GM23338 (cell line): Measurements from ENCODE around the gene NPHP3. TPM values are rescaled to one million over a fixed set of nuclear protein-coding genes. Genes with fewer than 3 reads are reported as not detected.

ENCODE experiments used
- ATAC-seq: fragments of 200-7000 bp; cut with Tn5 transposase; 3 replicates; pipeline ENCODE4 v1.9.1; 2020
- DNase-seq: peaks from one replicate; pipeline ENCODE4 v3.0.0-alpha.2; 2015; ENCODE audit warnings: low spot score
- H2AFZ ChIP-seq: fragments of 200-600 bp; sonication (generic); 2 replicates; pipeline ENCODE4 v1.8.0; 2016; ENCODE audit warnings: antibody characterized with exemption, mild to moderate bottlenecking, moderate library complexity
- H3F3A ChIP-seq: fragments of 200-600 bp; sonication (generic); replicated peaks from 2 replicates; pipeline ENCODE4 v1.8.0; 2017; ENCODE audit warnings: antibody characterized with exemption, mixed run types, low read depth
- H3K27ac ChIP-seq: fragments of 200-600 bp; sonication (generic); 2 replicates; pipeline ENCODE4 v1.6.1; 2016; ENCODE audit warnings: low read depth
- H3K27me3 ChIP-seq: fragments of 200-600 bp; sonication (generic); 2 replicates; pipeline ENCODE4 v1.8.0; 2016; ENCODE audit warnings: mild to moderate bottlenecking, mixed run types, moderate library complexity; ENCODE audit not compliant: insufficient read depth
- H3K36me3 ChIP-seq: fragments of 200-600 bp; sonication (generic); 2 replicates; pipeline ENCODE4 v1.8.0; 2016; ENCODE audit warnings: mild to moderate bottlenecking; ENCODE audit not compliant: insufficient read depth
- H3K4me1 ChIP-seq: fragments of 200-600 bp; sonication (generic); 2 replicates; pipeline ENCODE4 v1.8.0; 2016; ENCODE audit warnings: mild to moderate bottlenecking, moderate library complexity; ENCODE audit not compliant: insufficient read depth
- H3K4me2 ChIP-seq: fragments of 200-600 bp; sonication (generic); 2 replicates; pipeline ENCODE4 v1.7.1; 2017; ENCODE audit warnings: mixed run types
- H3K4me3 ChIP-seq: fragments of 200-600 bp; sonication (generic); 2 replicates; pipeline ENCODE4 v1.6.1; 2016; ENCODE audit warnings: mixed run types
- H3K79me2 ChIP-seq: fragments of 200-600 bp; sonication (generic); replicated peaks from 2 replicates; pipeline ENCODE4 v1.8.0; 2017; ENCODE audit warnings: mild to moderate bottlenecking; ENCODE audit not compliant: insufficient read depth
- H3K9me2 ChIP-seq: fragments of 200-600 bp; sonication (generic); 2 replicates; pipeline ENCODE4 v1.8.0; 2017; ENCODE audit not compliant: insufficient read depth
- H4K20me1 ChIP-seq: fragments of 200-600 bp; sonication (generic); replicated peaks from 2 replicates; pipeline ENCODE4 v1.8.0; 2017; ENCODE audit warnings: mild to moderate bottlenecking; ENCODE audit not compliant: insufficient read depth
- H3K27ac Mint-ChIP-seq: 2 replicates; pipeline ENCODE4 v1.8.0; 2020; ENCODE audit warnings: inconsistent platforms, mild to moderate bottlenecking, moderate library complexity, mixed read lengths
- H3K27me3 Mint-ChIP-seq: 3 replicates; pipeline ENCODE4 v1.8.0; 2022; ENCODE audit warnings: low read depth, mild to moderate bottlenecking, moderate library complexity, mixed read lengths, inconsistent platforms; ENCODE audit not compliant: insufficient read depth, poor library complexity
- H3K36me3 Mint-ChIP-seq: 3 replicates; pipeline ENCODE4 v1.8.0; 2021; ENCODE audit warnings: low read depth, mild to moderate bottlenecking, inconsistent platforms, moderate library complexity, mixed read lengths
- H3K4me1 Mint-ChIP-seq: 3 replicates; pipeline ENCODE4 v1.8.0; 2020; ENCODE audit warnings: mild to moderate bottlenecking, inconsistent platforms, mixed read lengths
- H3K4me3 Mint-ChIP-seq: 3 replicates; pipeline ENCODE4 v1.8.0; 2021; ENCODE audit warnings: moderate library complexity, mild to moderate bottlenecking, inconsistent platforms, mixed read lengths
- H3K9me3 Mint-ChIP-seq: 3 replicates; pipeline ENCODE4 v1.8.0; 2020; ENCODE audit warnings: moderate library complexity, mild to moderate bottlenecking, inconsistent platforms, mixed read lengths
- CREB1 ChIP-seq: fragments of 250-450 bp; sonication (Bioruptor Pico); IDR thresholded peaks from 2 replicates; pipeline ENCODE4 v1.5.0; 2020; ENCODE audit warnings: low read depth, mild to moderate bottlenecking, moderate library complexity
- CTCF ChIP-seq, 2 experiments: fragments of 200-600 bp in 1 of 2; sonication (generic) in 1 of 2; conservative IDR thresholded peaks; 2 replicates each; pipeline versions ENCODE4 v1.5.1 to v1.6.1; 2016 to 2017; ENCODE audit warnings: antibody characterized with exemption in 2 of 2, low read depth in 2 of 2, mild to moderate bottlenecking in 2 of 2, moderate library complexity in 1 of 2
- ETS1 ChIP-seq: IDR thresholded peaks from 2 replicates; pipeline ENCODE4 v1.6.1; 2016; ENCODE audit warnings: antibody characterized with exemption
- EZH2 ChIP-seq: fragments of 200-600 bp; sonication (generic); IDR thresholded peaks from one replicate; pipeline ENCODE4 v1.8.0; 2017; ENCODE audit warnings: antibody characterized with exemption, mild to moderate bottlenecking, low read depth; ENCODE audit not compliant: unreplicated experiment
- EZH2phosphoT487 ChIP-seq: fragments of 200-600 bp; sonication (generic); IDR thresholded peaks from one replicate; pipeline ENCODE4 v1.8.1; 2018; ENCODE audit warnings: antibody characterized with exemption; ENCODE audit not compliant: unreplicated experiment
- JUNB ChIP-seq: IDR thresholded peaks from one replicate; pipeline ENCODE4 v1.6.1; 2016; ENCODE audit warnings: antibody characterized with exemption; ENCODE audit not compliant: unreplicated experiment
- NANOG ChIP-seq: IDR thresholded peaks from 2 replicates; pipeline ENCODE4 v1.6.1; 2016; ENCODE audit warnings: antibody characterized with exemption, borderline replicate concordance
- POLR2AphosphoS5 ChIP-seq: IDR thresholded peaks from 2 replicates; pipeline ENCODE4 v1.6.1; 2016; ENCODE audit warnings: antibody characterized with exemption, low read depth
- REST ChIP-seq: IDR thresholded peaks from one replicate; pipeline ENCODE4 v1.6.1; 2018; ENCODE audit warnings: antibody characterized with exemption; ENCODE audit not compliant: unreplicated experiment
- STAT1 ChIP-seq: IDR thresholded peaks from one replicate; pipeline ENCODE4 v1.6.1; 2016; ENCODE audit warnings: antibody characterized with exemption; ENCODE audit not compliant: unreplicated experiment
- ZNF114 ChIP-seq: fragments of 250-450 bp; sonication (Bioruptor Pico); IDR thresholded peaks from 2 replicates; pipeline ENCODE4 v1.5.0; 2020; ENCODE audit warnings: mild to moderate bottlenecking, moderate library complexity
- ZNF331 ChIP-seq: fragments of 250-450 bp; sonication (Bioruptor Pico); IDR thresholded peaks from 2 replicates; pipeline ENCODE4 v1.5.0; 2020; ENCODE audit warnings: low read depth, mild to moderate bottlenecking, moderate library complexity
- ZNF462 ChIP-seq: fragments of 250-450 bp; sonication (Bioruptor Pico); IDR thresholded peaks from 2 replicates; pipeline ENCODE4 v1.5.0; 2020; ENCODE audit warnings: mild to moderate bottlenecking, moderate library complexity
- polyA plus RNA-seq: library from polyadenylated mRNA; unstranded; fragments of >200 nt; fragmentation: Nextera tagmentation; extraction: Ambion mirVana; gene quantifications from 2 replicates; pipeline ENCODE4 v1.2.1, GENCODE V29; 2016
- total RNA-seq: library from RNA; depleted of rRNA; stranded (reverse); fragments of >200 nt; shearing (Covaris generic); gene quantifications from 2 replicates; pipeline ENCODE4 v1.2.3, GENCODE V29; 2014

The NPHP3 gene
- total and polyA plus RNA-seq, 2 experiments from 2014 or later = 8.4 to 12.0 TPM

GRCh38 chr3:132643366-132643765 is 78.8 kb downstream of the NPHP3 start:
- Histone ChIP-seq H3K9me2 (no peaks in the 10 kb centered on the region), H3K27me3 (no peaks in the 10 kb centered on the region), H3K4me1 (no peaks in the 10 kb centered on the region), H3K4me3 (no peak overlapping the region), H3K36me3 (no peaks in the 10 kb centered on the region), H3K27ac (no peak overlapping the region), H2AFZ (no peak overlapping the region), H3F3A (no peaks in the 10 kb centered on the region), H3K79me2 (no peaks in the 10 kb centered on the region), H4K20me1 (no peaks in the 10 kb centered on the region), H3K4me2 (no peak overlapping the region)
- no peak overlapping the region for H3K4me3 Mint-ChIP-seq
- DNase-seq (no peak), ATAC-seq (no peak)
- peaks cover 2% of the 10 kb centered on the region for H3K27me3 Mint-ChIP-seq
- no peaks in the 10 kb centered on the region for H3K36me3 Mint-ChIP-seq
- H3K4me1 Mint-ChIP-seq = no peaks in the 10 kb centered on the region
- H3K9me3 Mint-ChIP-seq = no peaks in the 10 kb centered on the region
- no peak overlapping the region for H3K27ac Mint-ChIP-seq
- no peak for TF ChIP-seq JUNB
- no peak for TF ChIP-seq NANOG
- TF ChIP-seq ZNF462 = no peak
- no peak for TF ChIP-seq EZH2phosphoT487
- no peak for TF ChIP-seq CTCF (conservative IDR thresholded peaks at IDR 0.05; ENCODE audit: low read depth in 2 of 2)
- no peak for TF ChIP-seq ZNF331 (CRISPR knock-in tag)
- TF ChIP-seq POLR2AphosphoS5 = no peak
- no peak for TF ChIP-seq STAT1
- TF ChIP-seq ZNF114 (CRISPR knock-in tag) = no peak
- no peak for TF ChIP-seq EZH2
- no peak for TF ChIP-seq CREB1
- TF ChIP-seq ETS1 = no peak
- no peak for TF ChIP-seq REST
